PFSK-1 (cell line): Measurements from ENCODE around the gene OPN1MW3.

Source experiments
- FOXP2 ChIP-seq: optimal IDR thresholded peaks from 2 replicates; pipeline ENCODE3; 2011; ENCODE audit warnings: borderline replicate concordance, control low read depth, inconsistent platforms; ENCODE audit not compliant: insufficient read depth; ENCODE audit errors: extremely low read length, extremely low read depth
- POLR2AphosphoS5 ChIP-seq: IDR thresholded peaks from 2 replicates; pipeline ENCODE4 v1.6.1; 2012; ENCODE audit warnings: low read depth, mild to moderate bottlenecking, control low read depth, low read length, moderate library complexity
- REST ChIP-seq, 2 experiments: IDR thresholded peaks; 2 replicates each; pipeline versions ENCODE4 v1.6.1 to v1.8.0; 2011 to 2012; ENCODE audit warnings: low read depth in 2 of 2, low read length in 2 of 2, control low read depth in 1 of 2, inconsistent platforms in 1 of 2, mild to moderate bottlenecking in 1 of 2, moderate library complexity in 1 of 2; ENCODE audit not compliant: insufficient read depth in 1 of 2
- SIN3A ChIP-seq: IDR thresholded peaks from 2 replicates; pipeline ENCODE4 v1.6.1; 2012; ENCODE audit warnings: mild to moderate bottlenecking, low read length, moderate library complexity, borderline replicate concordance; ENCODE audit not compliant: insufficient read depth
- TAF1 ChIP-seq: IDR thresholded peaks from 2 replicates; pipeline ENCODE4 v1.6.1; 2012; ENCODE audit warnings: low read length, control low read depth, borderline replicate concordance; ENCODE audit not compliant: insufficient read depth

The OPN1MW3 gene

GRCh38 chrX:154320406-154320805 is 63.0 kb downstream of the OPN1MW3 start:
- TF ChIP-seq POLR2AphosphoS5 = no peak
- no peak for TF ChIP-seq SIN3A
- no peak for TF ChIP-seq FOXP2
- no peak for TF ChIP-seq REST (IDR thresholded peaks at IDR 0.05; ENCODE audit: insufficient read depth in 1 of 2, low read depth in 2 of 2, low read length in 2 of 2)
- TF ChIP-seq TAF1 = no peak
